Astrocyte (in vitro differentiated cells and primary cell): Measurements from ENCODE around the gene DNAH2.

Experiments
- EZH2 ChIP-seq: IDR thresholded peaks from 2 replicates; pipeline ENCODE4 v1.6.1; 2012; ENCODE audit warnings: mild to moderate bottlenecking, low read length, inconsistent platforms; ENCODE audit not compliant: insufficient read depth
- TF ChIP-seq, protein P1 (sequence below): IDR thresholded peaks from 2 replicates; pipeline ENCODE4 v1.5.1; 2011; ENCODE audit warnings: low read depth, mild to moderate bottlenecking, inconsistent platforms, low read length, moderate library complexity; ENCODE audit not compliant: insufficient read depth

GRCh38 chr17:7846063-7846735 is 128.7 kb downstream of the DNAH2 start:
- no peak for TF ChIP-seq EZH2
- TF ChIP-seq, protein P1, sequence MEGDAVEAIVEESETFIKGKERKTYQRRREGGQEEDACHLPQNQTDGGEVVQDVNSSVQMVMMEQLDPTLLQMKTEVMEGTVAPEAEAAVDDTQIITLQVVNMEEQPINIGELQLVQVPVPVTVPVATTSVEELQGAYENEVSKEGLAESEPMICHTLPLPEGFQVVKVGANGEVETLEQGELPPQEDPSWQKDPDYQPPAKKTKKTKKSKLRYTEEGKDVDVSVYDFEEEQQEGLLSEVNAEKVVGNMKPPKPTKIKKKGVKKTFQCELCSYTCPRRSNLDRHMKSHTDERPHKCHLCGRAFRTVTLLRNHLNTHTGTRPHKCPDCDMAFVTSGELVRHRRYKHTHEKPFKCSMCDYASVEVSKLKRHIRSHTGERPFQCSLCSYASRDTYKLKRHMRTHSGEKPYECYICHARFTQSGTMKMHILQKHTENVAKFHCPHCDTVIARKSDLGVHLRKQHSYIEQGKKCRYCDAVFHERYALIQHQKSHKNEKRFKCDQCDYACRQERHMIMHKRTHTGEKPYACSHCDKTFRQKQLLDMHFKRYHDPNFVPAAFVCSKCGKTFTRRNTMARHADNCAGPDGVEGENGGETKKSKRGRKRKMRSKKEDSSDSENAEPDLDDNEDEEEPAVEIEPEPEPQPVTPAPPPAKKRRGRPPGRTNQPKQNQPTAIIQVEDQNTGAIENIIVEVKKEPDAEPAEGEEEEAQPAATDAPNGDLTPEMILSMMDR, result no peak
